Neural progenitor cell (in vitro differentiated cells): ENCODE results near the gene PPIE.

Source experiments
- EZH2 ChIP-seq: fragments of 200-600 bp; sonication (generic); IDR thresholded peaks from 2 replicates; pipeline ENCODE4 v1.6.1; 2017; ENCODE audit warnings: antibody characterized with exemption, mild to moderate bottlenecking, moderate library complexity
- TF ChIP-seq, protein P1 (sequence below): fragments of 200-600 bp; sonication (generic); IDR thresholded peaks from 2 replicates; pipeline ENCODE4 v1.5.1; 2017; ENCODE audit warnings: antibody characterized with exemption, mild to moderate bottlenecking

DNA sequence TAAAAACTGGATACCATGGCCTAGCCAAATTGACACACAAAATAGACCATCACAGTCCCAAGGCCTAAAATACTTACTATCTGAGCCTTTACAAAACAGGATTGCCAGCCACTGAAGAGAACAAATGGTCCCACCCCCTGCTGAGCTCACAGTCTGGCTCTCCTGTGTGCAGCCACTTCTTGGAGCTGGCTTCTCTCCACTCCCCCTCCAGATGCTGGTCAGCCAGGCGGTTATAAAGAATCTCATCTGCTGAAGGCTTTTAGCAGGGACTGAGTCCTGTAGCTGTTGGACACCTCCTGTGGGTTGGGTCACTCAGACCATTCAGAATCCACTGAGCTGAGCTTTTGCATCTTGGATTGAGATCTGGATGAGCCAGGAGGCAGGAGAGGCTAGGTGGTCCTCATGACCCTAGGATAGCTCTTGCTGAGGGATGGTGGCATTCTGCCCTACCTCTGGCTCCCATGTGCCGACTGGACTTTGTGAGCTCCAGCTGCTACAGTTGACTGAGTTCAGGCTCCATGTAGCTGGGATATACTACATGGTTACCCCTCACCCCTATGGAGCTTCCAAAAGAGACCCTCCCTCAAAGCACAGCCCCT, 16.3 kb downstream of the PPIE start:
- TF ChIP-seq, protein P1, sequence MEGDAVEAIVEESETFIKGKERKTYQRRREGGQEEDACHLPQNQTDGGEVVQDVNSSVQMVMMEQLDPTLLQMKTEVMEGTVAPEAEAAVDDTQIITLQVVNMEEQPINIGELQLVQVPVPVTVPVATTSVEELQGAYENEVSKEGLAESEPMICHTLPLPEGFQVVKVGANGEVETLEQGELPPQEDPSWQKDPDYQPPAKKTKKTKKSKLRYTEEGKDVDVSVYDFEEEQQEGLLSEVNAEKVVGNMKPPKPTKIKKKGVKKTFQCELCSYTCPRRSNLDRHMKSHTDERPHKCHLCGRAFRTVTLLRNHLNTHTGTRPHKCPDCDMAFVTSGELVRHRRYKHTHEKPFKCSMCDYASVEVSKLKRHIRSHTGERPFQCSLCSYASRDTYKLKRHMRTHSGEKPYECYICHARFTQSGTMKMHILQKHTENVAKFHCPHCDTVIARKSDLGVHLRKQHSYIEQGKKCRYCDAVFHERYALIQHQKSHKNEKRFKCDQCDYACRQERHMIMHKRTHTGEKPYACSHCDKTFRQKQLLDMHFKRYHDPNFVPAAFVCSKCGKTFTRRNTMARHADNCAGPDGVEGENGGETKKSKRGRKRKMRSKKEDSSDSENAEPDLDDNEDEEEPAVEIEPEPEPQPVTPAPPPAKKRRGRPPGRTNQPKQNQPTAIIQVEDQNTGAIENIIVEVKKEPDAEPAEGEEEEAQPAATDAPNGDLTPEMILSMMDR: no peak
- TF ChIP-seq EZH2: no peak
